ENCODE measurements around the gene ST6GALNAC1.

Gene ST6GALNAC1, protein sequence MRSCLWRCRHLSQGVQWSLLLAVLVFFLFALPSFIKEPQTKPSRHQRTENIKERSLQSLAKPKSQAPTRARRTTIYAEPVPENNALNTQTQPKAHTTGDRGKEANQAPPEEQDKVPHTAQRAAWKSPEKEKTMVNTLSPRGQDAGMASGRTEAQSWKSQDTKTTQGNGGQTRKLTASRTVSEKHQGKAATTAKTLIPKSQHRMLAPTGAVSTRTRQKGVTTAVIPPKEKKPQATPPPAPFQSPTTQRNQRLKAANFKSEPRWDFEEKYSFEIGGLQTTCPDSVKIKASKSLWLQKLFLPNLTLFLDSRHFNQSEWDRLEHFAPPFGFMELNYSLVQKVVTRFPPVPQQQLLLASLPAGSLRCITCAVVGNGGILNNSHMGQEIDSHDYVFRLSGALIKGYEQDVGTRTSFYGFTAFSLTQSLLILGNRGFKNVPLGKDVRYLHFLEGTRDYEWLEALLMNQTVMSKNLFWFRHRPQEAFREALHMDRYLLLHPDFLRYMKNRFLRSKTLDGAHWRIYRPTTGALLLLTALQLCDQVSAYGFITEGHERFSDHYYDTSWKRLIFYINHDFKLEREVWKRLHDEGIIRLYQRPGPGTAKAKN

GRCh38 chr17:76643553-76644148 is at the start of gene ST6GALNAC1:
Gene ST6GALNAC1, minus strand, starts transcription at chr17:76643757. Its CDS starts 119 bp downstream, at chr17:76643638.
- no peak for DNase-seq (ENCODE audit: low spot score)

- no peak for DNase-seq (ENCODE audit: low spot score)
These were observed 48.0 kb upstream of the ST6GALNAC1 start for GRCh38 chr17:76691379-76692191.

GRCh38 chr17:76690596-76691280 is 47.2 kb upstream of the ST6GALNAC1 start:
- no peak for DNase-seq (ENCODE audit: low spot score)

- no peak for DNase-seq (ENCODE audit: low spot score)
These were observed 46.3 kb upstream of the ST6GALNAC1 start for GRCh38 chr17:76689859-76690258.

DNA sequence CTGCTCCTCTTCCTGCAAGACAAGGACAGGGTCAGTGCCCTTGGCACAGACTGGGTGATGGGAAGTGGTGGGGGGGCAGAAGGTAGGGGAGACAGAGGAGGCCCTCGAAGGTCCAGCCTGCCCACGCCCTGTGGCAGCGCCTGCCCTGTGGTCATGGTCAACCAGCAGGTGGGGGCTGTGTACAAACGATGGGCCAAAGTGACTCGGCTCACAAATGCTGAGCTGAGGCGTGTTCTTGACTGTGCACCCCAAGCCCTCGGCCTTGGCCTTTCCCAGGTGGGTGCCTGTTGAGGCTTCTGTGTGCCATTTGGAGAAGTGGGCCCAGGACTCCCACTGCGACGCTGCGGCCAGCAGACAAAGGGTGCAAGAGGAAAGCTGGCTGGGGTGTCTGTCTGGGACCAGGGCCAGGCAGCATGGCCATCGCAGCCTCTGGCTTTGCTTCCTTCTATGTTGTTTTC is 44.6 kb upstream of the ST6GALNAC1 start:
- no peak for DNase-seq (ENCODE audit: low spot score)

DNA sequence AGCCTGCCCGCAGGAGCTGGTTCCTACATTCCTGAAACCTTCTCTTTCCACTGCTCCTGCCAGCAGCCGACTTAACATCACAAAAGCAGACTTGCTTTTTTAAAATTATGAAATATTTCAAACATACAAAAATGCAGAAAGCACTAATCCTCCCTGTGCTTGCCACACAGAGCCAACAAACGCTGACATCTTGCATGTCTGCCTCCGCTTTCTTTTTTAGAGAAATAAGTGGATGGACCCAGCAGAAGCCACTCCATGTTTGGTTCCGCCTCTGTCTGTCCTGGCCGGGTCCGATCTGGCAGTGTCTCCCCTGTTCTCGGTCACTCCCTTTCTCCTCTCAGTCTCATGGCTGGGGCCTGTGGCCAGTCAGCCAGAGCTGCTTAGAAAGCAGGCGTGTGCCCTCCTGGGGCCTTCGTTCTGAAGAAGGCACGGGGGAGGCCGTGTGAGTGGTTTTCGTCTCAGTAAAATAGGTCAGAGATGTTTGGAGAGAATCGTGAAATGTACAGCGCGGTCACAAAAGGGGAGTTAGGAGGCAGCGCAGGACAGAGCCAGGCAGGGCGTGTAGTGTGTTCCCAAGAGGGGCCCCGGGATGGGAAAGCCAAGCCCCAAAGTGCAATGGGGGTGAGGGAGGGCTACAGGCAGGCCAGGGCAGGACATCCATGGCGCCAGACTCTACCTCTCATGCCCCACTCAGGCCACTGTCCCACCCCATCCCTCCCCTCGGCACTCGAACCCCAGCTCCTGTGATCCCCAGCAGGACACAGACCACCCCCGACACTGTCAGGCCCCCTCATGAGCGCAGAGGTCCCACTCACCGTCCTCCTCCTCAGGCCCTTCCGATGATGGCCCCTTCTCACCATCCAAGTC is 44.0 kb upstream of the ST6GALNAC1 start:
- DNase-seq (ENCODE audit: low spot score) = no peak

DNA sequence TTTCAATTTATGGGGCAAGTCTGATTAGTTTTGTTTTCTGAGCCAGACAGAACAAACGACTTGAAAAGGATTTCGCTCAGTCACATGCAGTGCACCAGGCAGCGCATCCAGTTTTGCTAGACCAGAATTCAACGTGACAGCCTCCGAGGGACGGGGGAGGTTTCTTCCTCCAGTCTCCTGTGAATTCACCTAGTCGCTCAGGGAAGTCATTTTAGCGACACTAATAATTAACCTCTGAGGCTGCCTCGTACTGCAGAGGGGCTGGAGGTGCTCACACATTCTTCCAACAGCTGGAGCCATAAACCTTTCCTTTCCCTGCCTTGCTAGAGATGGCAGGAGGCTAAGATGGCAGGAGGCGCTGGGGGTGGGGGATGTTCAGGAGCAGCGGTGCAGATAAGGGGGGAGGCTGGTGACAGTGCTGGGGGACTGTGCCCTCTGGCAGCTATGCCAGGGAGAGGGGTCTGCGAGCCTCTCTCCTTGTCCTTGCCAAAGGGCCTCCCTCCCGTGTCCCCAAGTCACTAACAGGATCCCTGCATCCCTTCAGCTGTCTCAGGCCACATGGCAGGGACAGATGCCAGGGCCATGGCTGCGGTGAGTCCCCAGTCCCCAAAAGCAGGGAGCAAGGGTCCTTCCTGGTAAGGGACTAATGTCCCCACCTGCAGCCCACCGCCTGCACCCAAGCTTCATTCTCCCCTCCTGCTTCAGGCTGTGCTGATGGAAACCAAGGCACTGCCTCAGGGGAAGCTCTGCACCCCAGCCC is 43.2 kb upstream of the ST6GALNAC1 start:
- DNase-seq (ENCODE audit: low spot score) = no peak

DNA sequence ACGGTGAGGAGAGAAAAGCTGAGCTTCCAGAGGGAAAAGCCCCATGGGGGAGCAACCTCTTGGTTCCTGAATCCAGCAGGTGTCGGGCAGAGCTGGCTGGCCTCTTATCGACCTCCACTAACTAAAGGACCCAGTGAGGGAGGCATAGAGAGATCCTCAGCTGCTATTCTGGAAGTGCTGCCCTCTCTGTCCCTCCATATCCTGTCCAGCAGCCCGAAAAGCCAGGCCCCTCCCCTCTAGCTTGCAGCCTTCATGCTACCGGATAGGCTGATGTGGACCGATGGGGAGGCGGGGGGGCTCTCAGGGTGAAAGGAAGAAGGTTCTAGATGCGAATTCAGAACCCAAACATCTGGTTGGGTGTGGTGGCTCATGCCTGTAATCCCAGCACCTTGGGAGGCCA is 42.3 kb upstream of the ST6GALNAC1 start:
- no peak for DNase-seq (ENCODE audit: low spot score)

DNA sequence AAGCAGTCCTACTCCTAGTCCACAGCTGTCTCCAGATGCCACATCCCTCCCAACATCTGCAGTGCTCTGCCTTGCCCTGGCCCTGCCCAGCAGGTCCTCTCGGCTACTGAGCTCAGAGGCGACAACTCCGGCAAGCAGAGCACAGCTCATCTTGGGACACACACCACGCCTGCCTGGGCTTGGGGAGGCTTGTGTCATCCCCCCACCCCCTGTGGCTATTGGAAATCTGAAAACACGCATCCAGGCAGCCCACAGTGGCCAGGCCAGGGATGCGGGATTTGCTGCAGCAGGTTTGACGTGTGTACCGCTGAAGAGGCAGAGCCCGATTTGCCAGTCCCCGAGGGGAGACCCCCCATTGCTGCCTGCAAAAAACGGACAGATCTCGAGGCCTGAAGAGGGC is 41.8 kb upstream of the ST6GALNAC1 start:
- no peak for DNase-seq (ENCODE audit: low spot score)

- DNase-seq (ENCODE audit: low spot score) = no peak
These were observed 41.2 kb upstream of the ST6GALNAC1 start for GRCh38 chr17:76684756-76685155.

- DNase-seq (ENCODE audit: low spot score) = no peak
These were observed 40.6 kb upstream of the ST6GALNAC1 start for GRCh38 chr17:76683921-76684745.

DNA sequence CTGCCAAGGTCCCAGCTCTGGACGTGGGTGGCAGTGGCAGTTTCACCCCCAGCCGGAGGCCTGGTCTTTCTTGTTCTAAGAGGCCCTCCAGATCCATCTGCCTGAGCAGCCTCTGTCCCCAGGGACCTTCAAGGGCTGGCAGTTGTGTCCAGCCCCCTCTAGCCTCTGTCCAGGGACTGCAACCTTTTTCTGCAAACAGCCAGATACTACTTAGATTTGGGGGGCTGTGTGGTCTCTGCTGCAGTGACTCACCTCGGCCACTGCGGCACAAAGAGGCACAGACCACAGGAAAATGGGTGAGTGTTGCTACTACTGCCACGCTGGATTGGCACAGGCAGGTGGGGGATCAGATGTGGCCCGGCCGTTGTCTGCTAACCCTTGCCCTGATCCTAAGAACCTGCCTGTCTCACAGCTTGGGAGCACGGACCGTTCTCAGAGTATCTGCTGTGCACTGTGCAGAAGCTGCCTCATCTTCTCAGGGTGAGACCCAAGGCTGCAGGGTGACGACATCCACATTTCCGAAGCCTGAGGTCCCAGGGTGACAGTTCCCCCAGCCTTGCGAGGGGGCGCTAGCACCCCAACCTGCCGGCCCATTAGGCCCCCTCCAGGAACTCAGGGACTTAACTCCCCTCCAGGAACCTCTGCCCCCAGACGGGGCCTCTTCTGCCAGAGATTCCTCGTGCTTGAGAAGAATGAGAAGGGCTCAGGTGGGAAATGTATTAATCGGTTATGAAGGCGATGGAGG is 39.6 kb upstream of the ST6GALNAC1 start:
- DNase-seq (ENCODE audit: low spot score) = no peak

GRCh38 chr17:76682296-76682695 is 38.7 kb upstream of the ST6GALNAC1 start:
- DNase-seq (ENCODE audit: low spot score) = no peak

GRCh38 chr17:76681222-76682137 is 37.9 kb upstream of the ST6GALNAC1 start:
- DNase-seq (ENCODE audit: low spot score) = peak; percentile 62

DNA sequence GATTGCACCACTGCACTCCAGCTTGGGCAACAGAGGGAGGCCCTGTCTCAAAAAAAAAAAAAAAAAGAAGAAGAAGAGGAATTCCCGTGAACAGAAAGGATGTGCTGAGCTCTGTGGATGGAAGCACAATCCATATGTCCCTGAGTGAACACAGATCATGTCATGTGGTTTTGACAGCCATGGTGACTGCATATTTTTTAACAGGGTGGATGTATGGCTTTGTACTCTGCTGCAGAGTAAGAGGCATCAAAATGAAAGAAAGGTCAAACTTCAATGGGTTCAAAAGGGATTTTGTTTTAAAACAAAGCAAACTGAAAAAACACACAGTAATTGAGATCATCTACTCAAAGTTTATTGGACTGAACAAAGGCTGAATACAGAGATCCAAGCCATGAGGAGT is 35.7 kb upstream of the ST6GALNAC1 start:
- no peak for DNase-seq (ENCODE audit: low spot score)

DNA sequence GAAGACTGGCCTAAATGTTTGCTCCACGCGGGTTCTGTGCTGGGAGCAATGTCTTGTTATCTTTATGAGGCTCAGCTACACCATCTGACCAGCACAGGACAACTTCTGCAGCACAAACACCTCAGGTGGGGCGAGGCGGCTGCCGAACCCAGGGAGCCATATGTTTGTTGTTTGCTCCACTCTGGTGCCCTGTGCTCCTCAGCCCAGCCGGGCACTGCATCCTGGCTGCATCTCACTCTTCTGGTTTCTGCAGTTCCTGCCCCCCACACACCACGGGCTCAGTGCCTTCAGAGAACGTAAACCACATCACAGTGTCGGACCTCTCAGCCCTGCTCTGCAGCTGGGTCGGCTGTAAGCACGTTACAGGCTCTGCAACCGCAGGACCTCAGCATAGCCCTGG is 34.8 kb upstream of the ST6GALNAC1 start:
- no peak for DNase-seq (ENCODE audit: low spot score)

- no peak for DNase-seq (ENCODE audit: low spot score)
These were observed 33.8 kb upstream of the ST6GALNAC1 start for GRCh38 chr17:76677406-76677805.

Data from activated CD4-positive, alpha-beta T cell treated with anti-CD3 and anti-CD28 coated beads, Interleukin-2, Interleukin-4, amounts not matched to agents 100 ng/mL and 50 ng/mL, durations not matched to agents 16 hours and 8 hours (primary cell).